Type B pancreatic cell (in vitro differentiated cells): ENCODE measurements around the gene SQOR. TPM values are rescaled to one million over a fixed set of nuclear protein-coding genes. Genes with fewer than 3 reads are reported as not detected.
A peak's percentile ranks its signal among the peaks of the same experiment; 100 is the strongest.

Experiments used
- DNase-seq: peaks from one replicate; pipeline ENCODE4 v3.0.0; 2021; ENCODE audit warnings: mixed read lengths; ENCODE audit not compliant: unreplicated experiment; ENCODE audit errors: extremely low spot score
- H3K27ac Mint-ChIP-seq: 2 replicates; pipeline ENCODE4 v1.8.0; 2021; ENCODE audit warnings: mild to moderate bottlenecking, mixed read lengths
- H3K27me3 Mint-ChIP-seq: 2 replicates; pipeline ENCODE4 v1.8.0; 2021; ENCODE audit warnings: mixed read lengths
- H3K36me3 Mint-ChIP-seq: 2 replicates; pipeline ENCODE4 v1.8.0; 2021; ENCODE audit warnings: mixed read lengths
- H3K4me1 Mint-ChIP-seq: one replicate; pipeline ENCODE4 v1.8.0; 2021; ENCODE audit warnings: mixed read lengths; ENCODE audit not compliant: unreplicated experiment
- H3K4me3 Mint-ChIP-seq: 2 replicates; pipeline ENCODE4 v1.8.0; 2021; ENCODE audit warnings: mild to moderate bottlenecking, mixed read lengths
- H3K9me3 Mint-ChIP-seq: 2 replicates; pipeline ENCODE4 v1.8.0; 2021; ENCODE audit warnings: mixed read lengths
- CTCF ChIP-seq: fragments of 200-600 bp; sonication (generic); conservative IDR thresholded peaks from 2 replicates; pipeline ENCODE4 v1.5.0; 2021; ENCODE audit warnings: antibody characterized with exemption, mild to moderate bottlenecking
- total RNA-seq: library from RNA; stranded (reverse); gene quantifications from 2 replicates; pipeline ENCODE4 v1.2.1, GENCODE V29; 2021; ENCODE audit warnings: low replicate concordance

Gene SQOR
- total RNA-seq, 1 donor from 2014 or later = 6.7 TPM

DNA sequence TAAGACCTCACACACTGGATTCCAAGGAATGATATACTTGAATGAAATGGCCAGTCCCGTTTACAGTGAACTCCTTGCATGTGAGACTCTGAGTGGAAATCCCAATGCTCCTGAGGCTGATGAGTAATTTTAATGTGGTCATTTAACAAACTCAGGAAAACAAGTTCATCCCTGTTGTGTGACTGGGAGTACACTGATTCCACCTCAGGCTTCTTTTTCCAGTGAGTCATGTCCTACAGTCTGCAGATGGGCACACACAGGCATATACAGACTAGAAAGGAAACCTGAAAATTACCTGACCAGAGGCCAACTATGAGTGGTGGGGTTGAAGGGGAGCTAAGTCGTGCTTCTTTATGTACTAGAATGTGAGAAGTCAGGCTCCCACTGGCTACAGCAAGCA, 5.8 kb downstream of the SQOR start:
- no peak for TF ChIP-seq CTCF
- Mint-ChIP-seq H3K4me3 (no peak overlapping the region), H3K27me3 (peaks cover 23% of the 10 kb centered on the region), H3K36me3 (no peaks in the 10 kb centered on the region), H3K27ac (no peak overlapping the region), H3K4me1 (peaks cover 15% of the 10 kb centered on the region), H3K9me3 (no peaks in the 10 kb centered on the region)
- DNase-seq = no peak

GRCh38 chr15:45641374-45641781, 6.5 kb downstream of the SQOR start:
- no peaks in the 10 kb centered on the region for H3K9me3 Mint-ChIP-seq
- no peak overlapping the region for H3K27ac Mint-ChIP-seq
- no peak for DNase-seq
- TF ChIP-seq CTCF = no peak
- H3K27me3 Mint-ChIP-seq = peaks cover 20% of the 10 kb centered on the region
- H3K36me3 Mint-ChIP-seq = no peaks in the 10 kb centered on the region
- no peak overlapping the region for H3K4me3 Mint-ChIP-seq
- peaks cover 12% of the 10 kb centered on the region for H3K4me1 Mint-ChIP-seq

- Mint-ChIP-seq H3K4me1 (peaks cover 11% of the 10 kb centered on the region), H3K4me3 (no peak overlapping the region), H3K27ac (peak overlapping the region; percentile 63), H3K36me3 (no peaks in the 10 kb centered on the region), H3K9me3 (no peaks in the 10 kb centered on the region), H3K27me3 (peaks cover 20% of the 10 kb centered on the region)
- DNase-seq = no peak
- TF ChIP-seq CTCF = no peak
Observed at GRCh38 chr15:45641999-45642932, 7.4 kb downstream of the SQOR start.

- DNase-seq = no peak
- TF ChIP-seq CTCF = no peak
- H3K4me3 Mint-ChIP-seq = no peak overlapping the region
- H3K27ac Mint-ChIP-seq = no peak overlapping the region
- H3K36me3 Mint-ChIP-seq = no peaks in the 10 kb centered on the region
- peaks cover 12% of the 10 kb centered on the region for H3K27me3 Mint-ChIP-seq
- peaks cover 4% of the 10 kb centered on the region for H3K4me1 Mint-ChIP-seq
- H3K9me3 Mint-ChIP-seq = no peaks in the 10 kb centered on the region
Observed at GRCh38 chr15:45644437-45644836, 9.6 kb downstream of the SQOR start.

DNA sequence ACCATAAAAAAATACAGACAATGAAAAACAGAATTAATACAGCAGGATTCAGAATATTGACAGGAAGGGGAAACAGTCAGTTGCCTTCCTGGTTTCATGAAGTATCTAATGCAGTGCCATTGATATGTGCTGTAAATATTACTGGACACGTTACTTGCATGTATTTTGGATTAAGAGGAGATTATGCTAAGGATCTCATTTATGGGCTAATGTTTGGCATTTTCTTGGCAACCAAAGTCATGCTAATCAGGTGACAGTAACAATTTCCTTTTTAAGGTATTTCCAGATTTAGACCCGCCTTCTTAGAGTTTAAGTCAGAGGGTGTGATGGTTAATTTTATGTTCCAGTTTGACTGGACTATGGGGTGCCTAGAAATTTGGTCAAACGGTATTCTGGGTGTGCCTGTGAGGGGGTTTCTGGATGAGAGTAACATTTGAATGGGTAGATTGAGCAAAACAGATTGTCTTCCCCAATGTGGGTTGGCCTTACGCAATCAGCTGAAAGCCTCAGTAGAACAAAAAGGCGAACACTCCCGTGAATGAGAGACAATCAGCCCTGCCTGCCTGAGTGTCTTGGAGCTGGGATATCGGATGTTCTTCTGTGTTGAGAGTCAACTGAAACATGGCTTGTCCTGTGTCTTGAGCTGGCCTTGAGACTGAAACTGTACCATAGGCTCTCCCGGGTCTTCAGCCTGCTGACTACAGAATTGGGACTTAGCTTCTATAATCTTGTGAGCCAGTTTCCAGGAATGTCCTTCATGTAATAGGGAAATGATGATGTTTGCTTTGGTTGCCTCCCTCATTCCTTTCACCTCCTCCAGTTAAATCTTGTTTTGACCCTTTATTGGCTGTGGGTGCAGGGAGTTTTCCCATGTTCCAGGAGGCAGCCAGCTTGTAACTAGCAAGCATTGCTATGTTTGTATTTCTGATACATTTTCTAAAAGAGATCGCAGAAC, 10.5 kb downstream of the SQOR start:
- H3K27ac Mint-ChIP-seq = no peak overlapping the region
- H3K9me3 Mint-ChIP-seq = no peaks in the 10 kb centered on the region
- H3K27me3 Mint-ChIP-seq = peaks cover 10% of the 10 kb centered on the region
- H3K36me3 Mint-ChIP-seq = no peaks in the 10 kb centered on the region
- H3K4me3 Mint-ChIP-seq = no peak overlapping the region
- DNase-seq = no peak
- no peak for TF ChIP-seq CTCF
- H3K4me1 Mint-ChIP-seq = peaks cover 4% of the 10 kb centered on the region
